ENCODE measurements around the gene CPA3. TPM values are rescaled to one million over a fixed set of nuclear protein-coding genes. Genes with fewer than 3 reads are reported as not detected.

CPA3 gene, protein sequence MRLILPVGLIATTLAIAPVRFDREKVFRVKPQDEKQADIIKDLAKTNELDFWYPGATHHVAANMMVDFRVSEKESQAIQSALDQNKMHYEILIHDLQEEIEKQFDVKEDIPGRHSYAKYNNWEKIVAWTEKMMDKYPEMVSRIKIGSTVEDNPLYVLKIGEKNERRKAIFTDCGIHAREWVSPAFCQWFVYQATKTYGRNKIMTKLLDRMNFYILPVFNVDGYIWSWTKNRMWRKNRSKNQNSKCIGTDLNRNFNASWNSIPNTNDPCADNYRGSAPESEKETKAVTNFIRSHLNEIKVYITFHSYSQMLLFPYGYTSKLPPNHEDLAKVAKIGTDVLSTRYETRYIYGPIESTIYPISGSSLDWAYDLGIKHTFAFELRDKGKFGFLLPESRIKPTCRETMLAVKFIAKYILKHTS
- not detected in 2 replicates for total RNA-seq

DNA sequence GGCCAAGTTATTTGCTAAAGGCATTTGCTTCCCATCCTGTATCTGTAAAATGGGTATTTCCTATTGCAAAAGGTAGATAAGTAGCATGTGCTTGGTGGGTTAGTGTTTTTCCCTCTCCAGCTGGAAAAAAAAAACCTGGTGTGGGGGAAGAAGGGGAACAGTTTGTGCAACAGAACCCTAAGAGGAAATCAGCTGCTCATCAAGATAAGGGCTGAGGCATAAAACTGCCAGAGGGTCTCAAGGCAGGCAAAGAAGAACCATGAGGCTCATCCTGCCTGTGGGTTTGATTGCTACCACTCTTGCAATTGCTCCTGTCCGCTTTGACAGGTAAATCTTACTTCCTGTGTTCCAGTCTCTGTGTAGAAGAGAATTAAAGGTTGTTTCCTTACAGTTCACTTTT is at the start of gene CPA3:
CPA3 (plus strand) TSS at position 248 of the 400 bp plus-strand sequence; CDS start at position 260, 12 bp downstream.

DNA sequence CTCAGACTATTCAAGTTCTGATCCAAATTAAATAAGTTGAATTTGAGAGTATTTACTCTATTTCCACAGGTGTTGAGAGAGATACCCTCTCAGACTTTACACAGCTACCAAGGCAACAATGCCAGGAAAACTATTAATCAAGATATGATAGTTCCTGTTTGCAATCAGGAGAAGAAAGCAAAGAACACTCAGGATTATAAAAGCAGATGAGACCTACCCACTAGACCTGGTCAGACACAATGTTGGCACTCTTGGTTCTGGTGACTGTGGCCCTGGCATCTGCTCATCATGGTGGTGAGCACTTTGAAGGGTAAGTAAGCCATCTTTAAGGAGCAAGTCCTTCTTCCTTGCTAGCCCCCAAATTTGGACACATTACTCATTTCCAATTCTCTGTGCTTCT is 37.5 kb upstream of the CPA3 start, which contains the start of gene CPB1:
CPB1 (plus strand) TSS at position 227 of the 400 bp plus-strand sequence; CDS start at position 240, 13 bp downstream.

Other genes with a start within 250 kb of the CPA3 start
- gene AGTR1, start 167.4 kb upstream of the CPA3 start, total RNA-seq = 0.95 TPM in 1 of 2 replicates, not detected in the other
- not detected in 2 replicates for gene CPB1, start 37.5 kb upstream of the CPA3 start, total RNA-seq
- 23.5 and 30.2 TPM in 2 replicates for gene GYG1, start 126.2 kb downstream of the CPA3 start, total RNA-seq
- 14.2 and 24.1 TPM in 2 replicates for gene HLTF, start 221.2 kb downstream of the CPA3 start, total RNA-seq

All from hair follicular keratinocyte (primary cell).